ENCODE measurements around the gene TRABD2A. TPM values are rescaled to one million over a fixed set of nuclear protein-coding genes. Genes with fewer than 3 reads are reported as not detected.

TRABD2A gene
- total RNA-seq, 2 experiments from 2014 or later, result 166 to 170 TPM

DNA sequence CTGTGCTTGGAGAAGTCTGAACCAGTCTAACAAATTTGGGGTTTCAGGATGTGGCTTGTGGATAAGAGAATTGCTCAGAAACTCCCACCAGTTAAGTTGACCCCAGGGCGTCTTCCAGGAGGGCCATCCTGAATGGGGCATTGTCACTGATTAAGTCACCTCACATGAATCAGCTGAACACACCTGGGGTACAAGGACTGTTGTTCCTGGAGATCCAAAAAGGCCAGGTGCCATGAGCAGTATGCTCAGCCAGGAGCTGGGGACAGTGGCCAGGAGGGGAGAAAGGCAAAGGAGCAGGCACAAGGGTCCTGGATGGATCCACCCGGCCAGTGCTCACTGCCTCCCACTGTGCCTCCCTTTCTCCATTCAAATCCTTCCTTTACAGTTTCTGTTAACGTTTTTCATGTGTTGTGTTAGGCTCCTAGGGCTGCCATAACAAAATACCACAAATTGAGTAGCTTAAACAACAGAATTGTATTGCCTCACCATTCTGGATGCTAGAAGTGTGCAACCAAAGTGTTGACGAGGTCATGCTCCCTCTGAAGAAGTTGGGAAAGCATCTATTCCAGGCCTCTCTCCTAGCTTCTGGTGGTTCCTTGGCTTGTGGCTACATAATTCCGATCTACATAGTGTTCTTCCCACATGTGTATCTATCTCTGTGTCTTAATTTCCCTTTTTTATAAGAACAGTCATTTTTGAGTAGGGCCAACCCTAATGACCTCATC, 33.4 kb downstream of the TRABD2A start:
- Histone ChIP-seq H3K4me1 (ENCODE audit: insufficient read depth, low read length) (peaks cover 100% of the 10 kb centered on the region), H3K36me3 (ENCODE audit: insufficient read depth, low read length) (peaks cover 13% of the 10 kb centered on the region), H3K4me3 (ENCODE audit: low read length) (no peak overlapping the region), H3K27me3 (ENCODE audit: control insufficient read depth in 1 of 2, insufficient read depth in 2 of 2, low read length in 2 of 2) (no peaks in the 10 kb centered on the region), H3K27ac (ENCODE audit: low read depth in 1 of 2, low read length in 2 of 2) (peak overlapping the region; percentile 81 to 90), H3K9me3 (ENCODE audit: control insufficient read depth in 1 of 2, insufficient read depth in 1 of 2, low read length in 2 of 2) (peaks cover 0 to 5% of the 10 kb centered on the region in 2 experiments)
- ChIA-PET POLR2A (interaction anchor here (1.2 to 10.7 kb wide), 10 partner anchors 10 to 195 kb away, joined by 4 to 138 read pairs (median 8); partner anchors contain the start of genes TMSB10 and TRABD2A), CTCF (interaction anchor here (1.2 to 3.0 kb wide), 2 partner anchors 35 to 78 kb away, joined by 3 to 16 read pairs; no protein-coding TSS in a partner anchor)
- Mint-ChIP-seq H3K36me3 (ENCODE audit: low read depth) (peaks cover 66% of the 10 kb centered on the region), H3K27me3 (no peaks in the 10 kb centered on the region), H3K27ac (peak overlapping the region; percentile 96), H3K4me3 (peak overlapping the region; percentile 84), H3K4me1 (ENCODE audit: low read depth) (peaks cover 96% of the 10 kb centered on the region), H3K9me3 (no peaks in the 10 kb centered on the region)
- no peak for TF ChIP-seq CTCF (IDR thresholded peaks at IDR 0.05)
- intact Hi-C loops (cut with DNase I, micrococcal nuclease), result loop anchor here in 1 of 2 experiments (2.0 kb wide), 3 partner anchors 15 to 65 kb away; no protein-coding TSS in a partner anchor
- ATAC-seq (ENCODE audit: poor library complexity) (no peak), DNase-seq (no peak)

GRCh38 chr2:84846741-84847142, 34.1 kb downstream of the TRABD2A start:
- H3K9me3 Mint-ChIP-seq, result no peaks in the 10 kb centered on the region
- H3K4me3 ChIP-seq (ENCODE audit: low read length), result no peak overlapping the region
- peaks cover 100% of the 10 kb centered on the region for H3K4me1 ChIP-seq (ENCODE audit: insufficient read depth, low read length)
- CTCF ChIA-PET, result interaction anchor here (1.1 to 3.0 kb wide), 4 partner anchors 16 to 79 kb away, joined by 3 to 16 read pairs (median 4); no protein-coding TSS in a partner anchor
- peaks cover 64% of the 10 kb centered on the region for H3K36me3 Mint-ChIP-seq (ENCODE audit: low read depth)
- H3K27me3 Mint-ChIP-seq, result no peaks in the 10 kb centered on the region
- no peak for DNase-seq
- POLR2A ChIA-PET, result interaction anchor here (0.7 to 10.7 kb wide), 33 partner anchors 9 to 197 kb away, joined by 3 to 138 read pairs (median 5); partner anchors contain the start of genes TMSB10 and TRABD2A
- H3K27me3 ChIP-seq (ENCODE audit: control insufficient read depth in 1 of 2, insufficient read depth in 2 of 2, low read length in 2 of 2), result no peaks in the 10 kb centered on the region
- no peak for ATAC-seq (ENCODE audit: poor library complexity)
- no peaks in the 10 kb centered on the region for H3K9me3 ChIP-seq (ENCODE audit: control insufficient read depth in 1 of 2, insufficient read depth in 1 of 2, low read length in 2 of 2)
- H3K4me1 Mint-ChIP-seq (ENCODE audit: low read depth), result peaks cover 95% of the 10 kb centered on the region
- peak overlapping the region; percentile 84 for H3K4me3 Mint-ChIP-seq
- H3K27ac Mint-ChIP-seq, result peak overlapping the region; percentile 96
- no peak for TF ChIP-seq CTCF (IDR thresholded peaks at IDR 0.05)
- intact Hi-C loops (cut with DNase I, micrococcal nuclease), result loop anchor here in 1 of 2 experiments (1.0 to 2.0 kb wide), 5 partner anchors 9 to 64 kb away; no protein-coding TSS in a partner anchor
- H3K27ac ChIP-seq (ENCODE audit: low read depth in 1 of 2, low read length in 2 of 2), result peak overlapping the region; percentile 81 to 90
- peaks cover 10% of the 10 kb centered on the region for H3K36me3 ChIP-seq (ENCODE audit: insufficient read depth, low read length)

- H3K4me3 ChIP-seq (ENCODE audit: low read length), result no peak overlapping the region
- DNase-seq, result peak in 9 of 14 experiments; percentile 22 to 87 (median 60)
- peaks cover 14% of the 10 kb centered on the region for H3K36me3 ChIP-seq (ENCODE audit: insufficient read depth, low read length)
- ChIA-PET CTCF (interaction anchor here (1.0 to 3.0 kb wide), 4 partner anchors 17 to 80 kb away, joined by 3 to 16 read pairs (median 4); no protein-coding TSS in a partner anchor), POLR2A (interaction anchor here (0.7 to 10.7 kb wide), 34 partner anchors 9 to 197 kb away, joined by 3 to 138 read pairs (median 5); partner anchors contain the start of genes KCMF1, TMSB10 and TRABD2A)
- Mint-ChIP-seq H3K4me1 (ENCODE audit: low read depth) (peaks cover 95% of the 10 kb centered on the region), H3K27ac (peak overlapping the region; percentile 96), H3K36me3 (ENCODE audit: low read depth) (peaks cover 64% of the 10 kb centered on the region), H3K4me3 (peak overlapping the region; percentile 84), H3K27me3 (no peaks in the 10 kb centered on the region), H3K9me3 (no peaks in the 10 kb centered on the region)
- intact Hi-C loops (cut with DNase I, micrococcal nuclease), result loop anchor here in 1 of 2 experiments (1.0 to 2.0 kb wide), 5 partner anchors 9 to 63 kb away; no protein-coding TSS in a partner anchor
- TF ChIP-seq CTCF (IDR thresholded peaks at IDR 0.05), result no peak
- H3K4me1 ChIP-seq (ENCODE audit: insufficient read depth, low read length), result peaks cover 100% of the 10 kb centered on the region
- no peaks in the 10 kb centered on the region for H3K9me3 ChIP-seq (ENCODE audit: control insufficient read depth in 1 of 2, insufficient read depth in 1 of 2, low read length in 2 of 2)
- H3K27me3 ChIP-seq (ENCODE audit: control insufficient read depth in 1 of 2, insufficient read depth in 2 of 2, low read length in 2 of 2), result no peaks in the 10 kb centered on the region
- peak; percentile 66 for ATAC-seq (ENCODE audit: poor library complexity)
- H3K27ac ChIP-seq (ENCODE audit: low read depth in 1 of 2, low read length in 2 of 2), result peak overlapping the region; percentile 81 to 90
These were observed 34.7 kb downstream of the TRABD2A start for GRCh38 chr2:84846041-84846663.
